ENCODE data around the gene HTRA3.

The HTRA3 gene

GRCh38 chr4:8286719-8287342, 17.3 kb downstream of the HTRA3 start:
- Mint-ChIP-seq H3K9me3 (no peaks in the 10 kb centered on the region), H3K36me3 (peaks cover 5% of the 10 kb centered on the region), H3K4me1 (peaks cover 4% of the 10 kb centered on the region), H3K27ac (no peak overlapping the region), H3K4me3 (no peak overlapping the region)
- no peak for DNase-seq (ENCODE audit: low spot score in 2 of 2)
- ATAC-seq = no peak

GRCh38 chr4:8287343-8288280, 18.1 kb downstream of the HTRA3 start:
- peaks cover 2% of the 10 kb centered on the region for H3K4me1 Mint-ChIP-seq
- H3K9me3 Mint-ChIP-seq = no peaks in the 10 kb centered on the region
- no peak for ATAC-seq
- H3K36me3 Mint-ChIP-seq = peaks cover 5% of the 10 kb centered on the region
- no peak overlapping the region for H3K4me3 Mint-ChIP-seq
- no peak for DNase-seq (ENCODE audit: low spot score in 2 of 2)
- no peak overlapping the region for H3K27ac Mint-ChIP-seq

- Mint-ChIP-seq H3K9me3 (no peaks in the 10 kb centered on the region), H3K36me3 (peaks cover 5% of the 10 kb centered on the region), H3K27ac (no peak overlapping the region), H3K4me3 (no peak overlapping the region), H3K4me1 (no peaks in the 10 kb centered on the region)
- DNase-seq (ENCODE audit: low spot score in 2 of 2) (no peak), ATAC-seq (no peak)
These were observed 19.7 kb downstream of the HTRA3 start for GRCh38 chr4:8289151-8289750.

- no peak for DNase-seq (ENCODE audit: low spot score in 2 of 2)
- no peak overlapping the region for H3K27ac Mint-ChIP-seq
- H3K4me1 Mint-ChIP-seq = no peaks in the 10 kb centered on the region
- peaks cover 5% of the 10 kb centered on the region for H3K36me3 Mint-ChIP-seq
- no peak for ATAC-seq
- H3K4me3 Mint-ChIP-seq = no peak overlapping the region
- H3K9me3 Mint-ChIP-seq = peaks cover 5% of the 10 kb centered on the region
These were observed 20.6 kb downstream of the HTRA3 start for GRCh38 chr4:8289956-8290700.

GRCh38 chr4:8290701-8290970, 21.1 kb downstream of the HTRA3 start:
- Mint-ChIP-seq H3K4me3 (no peak overlapping the region), H3K4me1 (no peaks in the 10 kb centered on the region), H3K27ac (no peak overlapping the region), H3K36me3 (peaks cover 5% of the 10 kb centered on the region), H3K9me3 (peaks cover 6% of the 10 kb centered on the region)
- DNase-seq (ENCODE audit: low spot score in 2 of 2) = no peak
- no peak for ATAC-seq

- no peak for ATAC-seq
- Mint-ChIP-seq H3K36me3 (peaks cover 5% of the 10 kb centered on the region), H3K4me1 (no peaks in the 10 kb centered on the region), H3K4me3 (no peak overlapping the region), H3K9me3 (peaks cover 6% of the 10 kb centered on the region), H3K27ac (no peak overlapping the region)
- DNase-seq (ENCODE audit: low spot score in 2 of 2) = no peak
These were observed 21.6 kb downstream of the HTRA3 start for GRCh38 chr4:8291036-8291682.

- H3K9me3 Mint-ChIP-seq = peaks cover 6% of the 10 kb centered on the region
- H3K36me3 Mint-ChIP-seq = peaks cover 5% of the 10 kb centered on the region
- ATAC-seq = no peak
- H3K27ac Mint-ChIP-seq = no peak overlapping the region
- no peak overlapping the region for H3K4me3 Mint-ChIP-seq
- no peak for DNase-seq (ENCODE audit: low spot score in 2 of 2)
- no peaks in the 10 kb centered on the region for H3K4me1 Mint-ChIP-seq
These were observed 22.3 kb downstream of the HTRA3 start for GRCh38 chr4:8291701-8292477.

- H3K36me3 Mint-ChIP-seq = peaks cover 5% of the 10 kb centered on the region
- no peaks in the 10 kb centered on the region for H3K4me1 Mint-ChIP-seq
- DNase-seq (ENCODE audit: low spot score in 2 of 2) (no peak), ATAC-seq (no peak)
- no peak overlapping the region for H3K4me3 Mint-ChIP-seq
- peaks cover 6% of the 10 kb centered on the region for H3K9me3 Mint-ChIP-seq
- no peak overlapping the region for H3K27ac Mint-ChIP-seq
These were observed 23.0 kb downstream of the HTRA3 start for GRCh38 chr4:8292478-8293107.

- Mint-ChIP-seq H3K4me3 (no peak overlapping the region), H3K4me1 (no peaks in the 10 kb centered on the region), H3K27ac (no peak overlapping the region), H3K9me3 (peaks cover 6% of the 10 kb centered on the region), H3K36me3 (peaks cover 5% of the 10 kb centered on the region)
- no peak for ATAC-seq
- DNase-seq (ENCODE audit: low spot score in 2 of 2) = no peak
These were observed 23.8 kb downstream of the HTRA3 start for GRCh38 chr4:8293131-8293975.

- H3K27ac Mint-ChIP-seq = no peak overlapping the region
- H3K4me1 Mint-ChIP-seq = no peaks in the 10 kb centered on the region
- peaks cover 6% of the 10 kb centered on the region for H3K9me3 Mint-ChIP-seq
- ATAC-seq = no peak
- H3K36me3 Mint-ChIP-seq = peaks cover under 1% of the 10 kb centered on the region
- no peak for DNase-seq (ENCODE audit: low spot score in 2 of 2)
- no peak overlapping the region for H3K4me3 Mint-ChIP-seq
These were observed 24.5 kb downstream of the HTRA3 start for GRCh38 chr4:8294036-8294435.

GRCh38 chr4:8294775-8295174, 25.2 kb downstream of the HTRA3 start:
- H3K36me3 Mint-ChIP-seq = no peaks in the 10 kb centered on the region
- DNase-seq (ENCODE audit: low spot score in 2 of 2) (no peak), ATAC-seq (no peak)
- no peaks in the 10 kb centered on the region for H3K4me1 Mint-ChIP-seq
- peaks cover 6% of the 10 kb centered on the region for H3K9me3 Mint-ChIP-seq
- H3K4me3 Mint-ChIP-seq = no peak overlapping the region
- no peak overlapping the region for H3K27ac Mint-ChIP-seq

- Mint-ChIP-seq H3K36me3 (no peaks in the 10 kb centered on the region), H3K9me3 (peaks cover 6% of the 10 kb centered on the region), H3K27ac (no peak overlapping the region), H3K4me3 (no peak overlapping the region), H3K4me1 (no peaks in the 10 kb centered on the region)
- DNase-seq (ENCODE audit: low spot score in 2 of 2) = no peak
- no peak for ATAC-seq
These were observed 25.9 kb downstream of the HTRA3 start for GRCh38 chr4:8295471-8295870.

GRCh38 chr4:8296491-8296890, 26.9 kb downstream of the HTRA3 start:
- Mint-ChIP-seq H3K4me1 (no peaks in the 10 kb centered on the region), H3K9me3 (peaks cover 11% of the 10 kb centered on the region), H3K36me3 (no peaks in the 10 kb centered on the region), H3K4me3 (no peak overlapping the region), H3K27ac (no peak overlapping the region)
- ATAC-seq (no peak), DNase-seq (ENCODE audit: low spot score in 2 of 2) (no peak)
